Measurements from ENCODE around the gene HPGD. TPM values are rescaled to one million over a fixed set of nuclear protein-coding genes. Genes with fewer than 3 reads are reported as not detected.

Gene HPGD
- polyA plus RNA-seq, 1 of the 3 experiments (the other 2 are of a cell fraction) = not detected

- H4K20me1 ChIP-seq (ENCODE audit: insufficient read depth) = no peaks in the 10 kb centered on the region
- H3K27ac ChIP-seq (ENCODE audit: low read depth in 2 of 2, low read length in 1 of 2) = no peak overlapping the region
- no peak overlapping the region for H3K4me2 ChIP-seq
- no peaks in the 10 kb centered on the region for H3K9me3 ChIP-seq
- no peaks in the 10 kb centered on the region for H3K36me3 ChIP-seq (replicated peaks in 1 of 2; ENCODE audit: control insufficient read depth in 1 of 2, insufficient read depth in 2 of 2, low read length in 1 of 2)
- CTCF ChIA-PET = interaction anchor here (0.9 kb wide), 1 partner anchor 171 kb away, joined by 3 read pairs; no protein-coding TSS in a partner anchor
- no peak for TF ChIP-seq GATA2 (CRISPR knock-in tag; IDR thresholded peaks at IDR 0.05)
- POLR2A ChIA-PET = no interaction called here
- no peaks in the 10 kb centered on the region for H3K4me1 ChIP-seq (ENCODE audit: control insufficient read depth in 1 of 2, insufficient read depth in 2 of 2, low read depth in 1 of 2, low read length in 1 of 2)
- 12% methylated on average over 3 of the region's 3 CpGs for WGBS (ENCODE audit: low lambda C conversion rate)
- H3K4me3 ChIP-seq (ENCODE audit: low read depth in 2 of 2, low read length in 1 of 2) = no peak overlapping the region
- no peaks in the 10 kb centered on the region for H3K9me2 ChIP-seq
- H2AFZ ChIP-seq (ENCODE audit: low read depth) = no peak overlapping the region
- no peak overlapping the region for H3K9ac ChIP-seq
- H3F3A ChIP-seq (replicated peaks; ENCODE audit: insufficient read depth) = no peaks in the 10 kb centered on the region
- H3K27me3 ChIP-seq (ENCODE audit: insufficient read depth) = no peaks in the 10 kb centered on the region
- no peaks in the 10 kb centered on the region for H3K79me2 ChIP-seq (ENCODE audit: insufficient read depth)
- DNase-seq = no peak
These were observed 60.7 kb downstream of the HPGD start for GRCh38 chr4:174461466-174462106.

- H3K9ac ChIP-seq = no peak overlapping the region
- CTCF ChIA-PET = interaction anchor here (0.9 kb wide), 1 partner anchor 171 kb away, joined by 3 read pairs; no protein-coding TSS in a partner anchor
- no peak for DNase-seq
- H3K9me3 ChIP-seq = no peaks in the 10 kb centered on the region
- no peak overlapping the region for H3K4me2 ChIP-seq
- H3K27me3 ChIP-seq (ENCODE audit: insufficient read depth) = no peaks in the 10 kb centered on the region
- no peak overlapping the region for H2AFZ ChIP-seq (ENCODE audit: low read depth)
- H3K4me3 ChIP-seq (ENCODE audit: low read depth in 2 of 2, low read length in 1 of 2) = no peak overlapping the region
- H3F3A ChIP-seq (replicated peaks; ENCODE audit: insufficient read depth) = no peaks in the 10 kb centered on the region
- 6% methylated on average over 1 of the region's 1 CpG for WGBS (ENCODE audit: low lambda C conversion rate)
- no peaks in the 10 kb centered on the region for H4K20me1 ChIP-seq (ENCODE audit: insufficient read depth)
- no peaks in the 10 kb centered on the region for H3K4me1 ChIP-seq (ENCODE audit: control insufficient read depth in 1 of 2, insufficient read depth in 2 of 2, low read depth in 1 of 2, low read length in 1 of 2)
- no peaks in the 10 kb centered on the region for H3K9me2 ChIP-seq
- TF ChIP-seq USF1 (IDR thresholded peaks at IDR 0.05; ENCODE audit: borderline replicate concordance, low read depth) (no peak), FOXM1 (IDR thresholded peaks at IDR 0.05; ENCODE audit: low read depth) (no peak), NFIC (IDR thresholded peaks at IDR 0.05; ENCODE audit: borderline replicate concordance) (no peak), RFX5 (IDR thresholded peaks at IDR 0.05; ENCODE audit: low read length) (no peak), IRF3 (IDR thresholded peaks at IDR 0.05; ENCODE audit: low read depth, low read length) (no peak), SMC3 (IDR thresholded peaks at IDR 0.05; ENCODE audit: low read depth, low read length) (no peak), MEF2A (IDR thresholded peaks at IDR 0.05; ENCODE audit: borderline replicate concordance, low read depth) (no peak), ELF1 (IDR thresholded peaks at IDR 0.05) (no peak), RAD21 (IDR thresholded peaks at IDR 0.05; ENCODE audit: low read length) (no peak), TCF12 (IDR thresholded peaks at IDR 0.05) (no peak), CHD2 (IDR thresholded peaks at IDR 0.05; ENCODE audit: low read length, partially characterized antibody) (no peak), FOXJ3 (CRISPR knock-in tag; IDR thresholded peaks at IDR 0.05) (no peak), NRF1 (IDR thresholded peaks at IDR 0.05; ENCODE audit: low read depth, low read length) (no peak), JUND (IDR thresholded peaks at IDR 0.05) (no peak), MAX (IDR thresholded peaks at IDR 0.05; ENCODE audit: low read depth) (no peak), GATA2 (CRISPR knock-in tag; IDR thresholded peaks at IDR 0.05) (no peak), TAF1 (IDR thresholded peaks at IDR 0.05; ENCODE audit: borderline replicate concordance, low read depth, low read length) (no peak)
- TF ChIP-seq, protein P1, sequence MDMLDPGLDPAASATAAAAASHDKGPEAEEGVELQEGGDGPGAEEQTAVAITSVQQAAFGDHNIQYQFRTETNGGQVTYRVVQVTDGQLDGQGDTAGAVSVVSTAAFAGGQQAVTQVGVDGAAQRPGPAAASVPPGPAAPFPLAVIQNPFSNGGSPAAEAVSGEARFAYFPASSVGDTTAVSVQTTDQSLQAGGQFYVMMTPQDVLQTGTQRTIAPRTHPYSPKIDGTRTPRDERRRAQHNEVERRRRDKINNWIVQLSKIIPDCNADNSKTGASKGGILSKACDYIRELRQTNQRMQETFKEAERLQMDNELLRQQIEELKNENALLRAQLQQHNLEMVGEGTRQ (IDR thresholded peaks at IDR 0.05; ENCODE audit: borderline replicate concordance, low read depth, low read length) = no peak
- TF ChIP-seq, protein P2, sequence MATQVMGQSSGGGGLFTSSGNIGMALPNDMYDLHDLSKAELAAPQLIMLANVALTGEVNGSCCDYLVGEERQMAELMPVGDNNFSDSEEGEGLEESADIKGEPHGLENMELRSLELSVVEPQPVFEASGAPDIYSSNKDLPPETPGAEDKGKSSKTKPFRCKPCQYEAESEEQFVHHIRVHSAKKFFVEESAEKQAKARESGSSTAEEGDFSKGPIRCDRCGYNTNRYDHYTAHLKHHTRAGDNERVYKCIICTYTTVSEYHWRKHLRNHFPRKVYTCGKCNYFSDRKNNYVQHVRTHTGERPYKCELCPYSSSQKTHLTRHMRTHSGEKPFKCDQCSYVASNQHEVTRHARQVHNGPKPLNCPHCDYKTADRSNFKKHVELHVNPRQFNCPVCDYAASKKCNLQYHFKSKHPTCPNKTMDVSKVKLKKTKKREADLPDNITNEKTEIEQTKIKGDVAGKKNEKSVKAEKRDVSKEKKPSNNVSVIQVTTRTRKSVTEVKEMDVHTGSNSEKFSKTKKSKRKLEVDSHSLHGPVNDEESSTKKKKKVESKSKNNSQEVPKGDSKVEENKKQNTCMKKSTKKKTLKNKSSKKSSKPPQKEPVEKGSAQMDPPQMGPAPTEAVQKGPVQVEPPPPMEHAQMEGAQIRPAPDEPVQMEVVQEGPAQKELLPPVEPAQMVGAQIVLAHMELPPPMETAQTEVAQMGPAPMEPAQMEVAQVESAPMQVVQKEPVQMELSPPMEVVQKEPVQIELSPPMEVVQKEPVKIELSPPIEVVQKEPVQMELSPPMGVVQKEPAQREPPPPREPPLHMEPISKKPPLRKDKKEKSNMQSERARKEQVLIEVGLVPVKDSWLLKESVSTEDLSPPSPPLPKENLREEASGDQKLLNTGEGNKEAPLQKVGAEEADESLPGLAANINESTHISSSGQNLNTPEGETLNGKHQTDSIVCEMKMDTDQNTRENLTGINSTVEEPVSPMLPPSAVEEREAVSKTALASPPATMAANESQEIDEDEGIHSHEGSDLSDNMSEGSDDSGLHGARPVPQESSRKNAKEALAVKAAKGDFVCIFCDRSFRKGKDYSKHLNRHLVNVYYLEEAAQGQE (IDR thresholded peaks at IDR 0.05; ENCODE audit: low read depth, low read length) = no peak
- H3K79me2 ChIP-seq (ENCODE audit: insufficient read depth) = no peaks in the 10 kb centered on the region
- H3K36me3 ChIP-seq (replicated peaks in 1 of 2; ENCODE audit: control insufficient read depth in 1 of 2, insufficient read depth in 2 of 2, low read length in 1 of 2) = no peaks in the 10 kb centered on the region
- POLR2A ChIA-PET = no interaction called here
- no peak overlapping the region for H3K27ac ChIP-seq (ENCODE audit: low read depth in 2 of 2, low read length in 1 of 2)
These were observed 61.6 kb downstream of the HPGD start for GRCh38 chr4:174460684-174461083.

All from SK-N-SH (cell line).